GM11168 (cell line): Measurements from ENCODE around the gene LZTS3.
"Not testable (repeated sequence)": the region's sequence is repeated elsewhere in the genome, so short reads cannot be mapped to it uniquely, and the experiment has no call there.

Experiments
- in situ Hi-C: fragments of 300-500 bp; cut with MboI; formaldehyde crosslinking; loops from one replicate; pipeline ENCODE4 v1.12.0; 2022; ENCODE audit warnings: low sequenced_read_pairs; ENCODE audit not compliant: unreplicated experiment

Gene LZTS3

DNA sequence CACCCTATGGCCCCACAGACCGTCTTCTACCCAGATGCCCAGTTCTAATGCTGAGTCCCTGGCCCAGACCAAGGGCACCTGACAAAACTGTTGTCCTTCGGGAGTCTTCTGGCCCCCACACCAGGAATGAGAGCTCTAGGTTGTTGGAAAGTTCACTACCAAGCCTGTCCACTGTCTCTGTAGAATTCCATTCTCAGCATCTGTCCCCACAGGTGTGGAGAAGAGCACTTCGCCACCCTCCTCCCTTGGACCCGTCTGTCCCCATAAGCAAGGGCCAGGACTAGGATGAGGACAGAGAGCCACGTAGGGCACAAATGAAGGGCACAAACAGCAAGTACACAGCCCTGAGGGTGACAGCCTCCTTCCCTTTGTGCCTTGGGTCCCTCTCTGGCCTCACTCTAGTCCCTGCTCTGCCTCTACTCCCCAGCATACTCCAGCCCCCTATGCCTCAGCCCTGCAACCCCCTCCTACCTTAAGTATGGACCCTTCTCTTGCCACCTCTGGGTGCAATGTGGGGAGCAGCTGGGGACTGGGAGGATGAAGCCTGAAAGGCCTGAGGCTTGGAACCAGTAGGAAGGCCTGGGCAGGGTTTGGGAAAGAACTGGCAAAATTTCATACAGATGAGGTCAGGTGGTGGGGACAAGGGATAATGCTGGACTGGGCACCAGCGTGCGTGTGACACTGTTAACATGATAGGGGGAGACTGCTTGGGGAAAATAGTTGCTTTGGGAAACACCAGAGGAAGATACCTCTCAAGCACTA lies 4.3 kb downstream of the LZTS3 start:
- in situ Hi-C loops = no loop called here

- in situ Hi-C loops = no loop called here
These were observed 5.1 kb downstream of the LZTS3 start for GRCh38 chr20:3168079-3168828.

GRCh38 chr20:3167738-3168078 lies 5.6 kb downstream of the LZTS3 start:
- in situ Hi-C loops = no loop called here

- in situ Hi-C loops = no loop called here
These were observed 6.4 kb downstream of the LZTS3 start for GRCh38 chr20:3166913-3167342.

DNA sequence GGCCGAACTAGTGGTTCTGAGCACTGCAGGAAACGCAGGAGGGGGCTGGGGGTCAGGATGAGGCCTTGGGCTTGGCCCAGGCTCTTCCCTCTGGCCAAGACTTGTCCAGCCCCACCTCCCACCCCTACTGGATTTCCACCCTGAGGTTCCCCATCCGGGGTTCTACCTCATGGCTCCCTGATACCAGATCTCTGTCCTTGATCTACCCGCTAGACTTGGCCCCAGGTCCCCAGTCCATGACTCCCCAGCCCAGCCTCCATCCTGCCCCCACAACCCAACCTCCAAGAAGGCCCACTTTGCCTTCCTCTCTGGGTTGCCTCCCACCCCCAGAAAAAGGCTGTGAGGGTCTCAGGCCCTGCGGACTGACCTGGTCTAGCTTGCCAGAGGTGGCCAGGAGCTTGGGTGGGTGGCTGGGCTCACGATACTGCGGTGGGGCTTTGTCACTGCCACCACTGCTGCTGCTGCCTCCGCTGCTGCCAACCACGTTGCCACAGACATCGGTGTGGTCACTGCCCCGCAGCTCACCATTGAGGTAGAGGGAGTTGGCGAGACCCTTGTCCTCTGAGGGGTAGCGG lies 6.9 kb downstream of the LZTS3 start:
- in situ Hi-C loops = no loop called here

GRCh38 chr20:3165473-3166337 lies 7.6 kb downstream of the LZTS3 start:
- in situ Hi-C loops = no loop called here

DNA sequence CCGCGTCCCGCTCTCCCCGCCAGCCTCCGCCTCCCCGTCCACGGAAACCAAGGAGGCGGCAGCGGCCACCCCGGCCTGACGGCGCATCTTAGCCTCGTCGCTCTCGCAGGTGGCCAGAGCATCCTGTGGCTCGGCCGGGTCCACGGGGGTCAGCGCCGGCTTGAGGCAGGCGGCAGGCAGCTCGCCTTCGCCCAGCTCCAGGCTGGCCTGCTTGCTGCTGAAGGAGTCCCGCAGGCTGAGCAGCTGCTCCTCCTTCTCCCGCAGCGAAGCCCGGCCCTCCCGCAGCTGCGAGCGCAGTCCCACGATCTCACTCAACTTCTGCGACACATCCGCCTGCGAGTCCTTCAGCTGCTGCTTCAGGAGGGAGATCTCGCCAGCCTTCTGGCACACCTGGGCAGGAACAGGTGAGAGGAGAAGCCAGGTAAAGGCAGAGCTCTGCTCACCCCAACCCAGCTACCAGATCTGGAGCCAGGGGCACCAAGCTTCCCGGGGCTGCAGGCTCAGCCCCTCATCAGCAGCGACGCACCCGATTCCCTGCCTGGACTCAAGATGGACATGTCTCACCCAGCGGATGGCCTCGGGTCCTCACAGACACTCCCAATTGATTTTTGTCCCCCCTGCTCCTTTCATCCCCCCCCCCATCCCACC lies 8.5 kb downstream of the LZTS3 start:
- in situ Hi-C loops = no loop called here

- in situ Hi-C loops = no loop called here
These were observed 9.1 kb downstream of the LZTS3 start for GRCh38 chr20:3164043-3164762.

GRCh38 chr20:3163099-3164042 lies 10.0 kb downstream of the LZTS3 start:
- in situ Hi-C loops = no loop called here

GRCh38 chr20:3162080-3162611 lies 11.2 kb downstream of the LZTS3 start:
- in situ Hi-C loops = no loop called here

- in situ Hi-C loops = no loop called here
These were observed 11.9 kb downstream of the LZTS3 start for GRCh38 chr20:3161316-3162079.

- in situ Hi-C loops = no loop called here
These were observed 12.9 kb downstream of the LZTS3 start for GRCh38 chr20:3160418-3160817.

DNA sequence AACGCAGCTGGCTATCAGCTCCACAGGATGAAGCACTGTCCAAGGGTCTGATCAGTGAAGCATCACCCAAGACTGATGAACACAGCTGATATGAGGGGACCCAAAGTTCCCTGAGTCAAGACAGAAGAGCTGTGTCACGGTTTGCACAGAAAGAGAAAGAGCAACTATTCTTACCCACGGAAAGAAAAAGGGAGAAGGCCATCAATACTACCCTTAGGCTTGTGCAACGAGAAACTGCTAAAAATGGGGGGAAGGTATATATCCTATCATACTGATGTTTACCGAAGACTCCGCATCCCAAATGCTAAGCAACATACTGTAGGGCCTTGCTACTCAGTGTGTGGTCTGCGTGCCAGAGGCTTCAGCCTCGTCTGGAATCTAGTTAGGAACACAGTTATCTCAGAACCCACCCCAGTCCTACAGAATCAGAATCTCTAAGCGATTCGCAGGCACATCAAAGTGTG lies 14.3 kb downstream of the LZTS3 start:
- in situ Hi-C loops = no loop called here

DNA sequence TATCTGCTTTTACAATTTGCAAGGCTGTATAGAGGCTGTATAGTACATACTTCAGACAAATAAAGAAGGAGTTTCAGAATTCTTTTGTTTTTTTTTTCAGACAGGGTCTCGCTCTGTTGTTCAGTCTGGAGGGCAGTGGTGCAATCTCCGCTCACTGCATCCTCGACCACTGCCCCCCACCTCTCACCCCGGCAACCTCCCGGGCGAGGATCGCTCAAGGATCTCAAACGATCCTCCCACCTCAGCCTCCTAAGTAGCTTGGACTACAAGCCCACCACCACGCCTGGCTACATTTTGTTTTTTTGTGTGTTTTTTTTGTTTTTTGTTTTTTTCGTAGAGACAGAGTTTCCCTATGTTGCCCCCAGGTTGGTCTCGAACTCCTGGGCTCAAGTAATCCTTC lies 15.5 kb downstream of the LZTS3 start:
- in situ Hi-C loops = no loop called here

- in situ Hi-C loops = no loop called here
These were observed 16.3 kb downstream of the LZTS3 start for GRCh38 chr20:3156811-3157619.

- in situ Hi-C loops = not testable (repeated sequence)
These were observed 21.2 kb downstream of the LZTS3 start for GRCh38 chr20:3152057-3152644.
